ENCODE data around the gene RENBP.

Gene RENBP

DNA sequence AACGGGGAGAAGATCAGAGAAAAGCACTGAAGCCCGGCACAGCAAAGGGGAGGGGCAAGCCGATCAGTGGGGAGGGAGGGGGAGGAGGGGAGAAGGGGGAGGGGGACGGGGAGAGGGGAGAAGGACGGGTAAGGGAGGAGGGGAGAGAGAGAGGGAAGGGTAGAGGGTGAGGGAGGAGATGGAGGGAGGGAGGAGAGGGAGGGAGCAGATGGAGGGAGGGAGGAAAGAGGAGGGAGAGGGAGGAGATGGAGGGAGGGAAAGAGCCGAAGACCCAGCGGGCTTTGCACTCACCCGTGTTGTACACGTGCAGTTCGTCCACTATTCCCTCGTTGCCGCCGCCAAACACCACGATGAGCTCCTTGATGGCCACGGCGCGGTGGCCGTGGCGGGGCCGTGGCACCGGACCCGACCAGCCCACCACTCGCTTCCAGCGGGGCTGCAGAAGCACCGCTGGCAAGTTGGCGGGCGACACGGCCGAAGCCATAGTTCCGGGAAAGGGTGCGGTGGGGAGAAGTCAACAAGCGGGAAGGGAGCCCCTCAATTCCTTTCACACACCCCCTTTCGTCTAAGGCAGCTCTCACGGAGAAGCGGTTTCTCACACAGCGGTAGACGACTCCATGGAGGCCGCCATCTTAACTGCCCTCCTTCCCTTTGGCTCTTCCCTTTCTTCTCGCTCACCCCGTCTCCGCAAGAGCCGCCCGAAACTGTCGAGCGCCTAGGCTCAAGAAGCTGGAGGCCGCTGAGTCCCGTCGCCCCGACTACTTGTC, 26.1 kb upstream of the RENBP start:
- peak; percentile 38 for DNase-seq (ENCODE audit: low read depth)
- TF ChIP-seq, protein P1, sequence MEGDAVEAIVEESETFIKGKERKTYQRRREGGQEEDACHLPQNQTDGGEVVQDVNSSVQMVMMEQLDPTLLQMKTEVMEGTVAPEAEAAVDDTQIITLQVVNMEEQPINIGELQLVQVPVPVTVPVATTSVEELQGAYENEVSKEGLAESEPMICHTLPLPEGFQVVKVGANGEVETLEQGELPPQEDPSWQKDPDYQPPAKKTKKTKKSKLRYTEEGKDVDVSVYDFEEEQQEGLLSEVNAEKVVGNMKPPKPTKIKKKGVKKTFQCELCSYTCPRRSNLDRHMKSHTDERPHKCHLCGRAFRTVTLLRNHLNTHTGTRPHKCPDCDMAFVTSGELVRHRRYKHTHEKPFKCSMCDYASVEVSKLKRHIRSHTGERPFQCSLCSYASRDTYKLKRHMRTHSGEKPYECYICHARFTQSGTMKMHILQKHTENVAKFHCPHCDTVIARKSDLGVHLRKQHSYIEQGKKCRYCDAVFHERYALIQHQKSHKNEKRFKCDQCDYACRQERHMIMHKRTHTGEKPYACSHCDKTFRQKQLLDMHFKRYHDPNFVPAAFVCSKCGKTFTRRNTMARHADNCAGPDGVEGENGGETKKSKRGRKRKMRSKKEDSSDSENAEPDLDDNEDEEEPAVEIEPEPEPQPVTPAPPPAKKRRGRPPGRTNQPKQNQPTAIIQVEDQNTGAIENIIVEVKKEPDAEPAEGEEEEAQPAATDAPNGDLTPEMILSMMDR (IDR thresholded peaks at IDR 0.05; ENCODE audit: insufficient read depth, low read depth, low read length, missing control alignments) = no peak
- peak overlapping the region; percentile 92 for H3K4me3 ChIP-seq (ENCODE audit: low read depth, low read length)

- TF ChIP-seq, protein P1 (IDR thresholded peaks at IDR 0.05; ENCODE audit: insufficient read depth, low read depth, low read length, missing control alignments) = no peak
- peak overlapping the region; percentile 92 for H3K4me3 ChIP-seq (ENCODE audit: low read depth, low read length)
- no peak for DNase-seq (ENCODE audit: low read depth)
Measured at GRCh38 chrX:153969904-153970356, 25.5 kb upstream of the RENBP start.

- TF ChIP-seq, protein P1 (IDR thresholded peaks at IDR 0.05; ENCODE audit: insufficient read depth, low read depth, low read length, missing control alignments) = no peak
- no peak for DNase-seq (ENCODE audit: low read depth)
- peak overlapping the region; percentile 92 for H3K4me3 ChIP-seq (ENCODE audit: low read depth, low read length)
Measured at GRCh38 chrX:153969125-153969903, 24.9 kb upstream of the RENBP start.

GRCh38 chrX:153968754-153969124, 24.3 kb upstream of the RENBP start:
- DNase-seq (ENCODE audit: low read depth) = peak; percentile 48
- peak overlapping the region; percentile 92 for H3K4me3 ChIP-seq (ENCODE audit: low read depth, low read length)
- TF ChIP-seq, protein P1 (IDR thresholded peaks at IDR 0.05; ENCODE audit: insufficient read depth, low read depth, low read length, missing control alignments) = peak; percentile 4

DNA sequence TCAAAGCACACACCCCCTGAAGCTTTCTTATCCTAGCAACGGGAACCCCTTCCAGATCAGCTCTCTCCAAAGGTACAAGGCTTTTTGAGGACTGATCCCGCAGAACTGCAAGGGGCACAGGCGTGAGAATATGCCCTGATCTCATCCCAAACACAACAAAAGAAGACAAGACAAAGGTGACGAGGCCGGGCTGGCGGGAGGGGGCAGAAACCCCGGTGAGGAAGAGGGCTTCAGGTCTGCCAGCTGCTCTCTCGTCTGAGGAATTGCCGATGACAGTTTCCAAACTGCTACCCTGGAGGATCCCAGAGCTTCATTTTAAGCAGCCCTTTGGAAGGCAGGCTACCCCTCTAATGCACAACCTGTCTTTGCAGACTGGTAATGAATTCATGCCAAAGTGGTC, 23.8 kb upstream of the RENBP start:
- TF ChIP-seq, protein P1 (IDR thresholded peaks at IDR 0.05; ENCODE audit: insufficient read depth, low read depth, low read length, missing control alignments) = no peak
- no peak for DNase-seq (ENCODE audit: low read depth)
- peak overlapping the region; percentile 92 for H3K4me3 ChIP-seq (ENCODE audit: low read depth, low read length)

DNA sequence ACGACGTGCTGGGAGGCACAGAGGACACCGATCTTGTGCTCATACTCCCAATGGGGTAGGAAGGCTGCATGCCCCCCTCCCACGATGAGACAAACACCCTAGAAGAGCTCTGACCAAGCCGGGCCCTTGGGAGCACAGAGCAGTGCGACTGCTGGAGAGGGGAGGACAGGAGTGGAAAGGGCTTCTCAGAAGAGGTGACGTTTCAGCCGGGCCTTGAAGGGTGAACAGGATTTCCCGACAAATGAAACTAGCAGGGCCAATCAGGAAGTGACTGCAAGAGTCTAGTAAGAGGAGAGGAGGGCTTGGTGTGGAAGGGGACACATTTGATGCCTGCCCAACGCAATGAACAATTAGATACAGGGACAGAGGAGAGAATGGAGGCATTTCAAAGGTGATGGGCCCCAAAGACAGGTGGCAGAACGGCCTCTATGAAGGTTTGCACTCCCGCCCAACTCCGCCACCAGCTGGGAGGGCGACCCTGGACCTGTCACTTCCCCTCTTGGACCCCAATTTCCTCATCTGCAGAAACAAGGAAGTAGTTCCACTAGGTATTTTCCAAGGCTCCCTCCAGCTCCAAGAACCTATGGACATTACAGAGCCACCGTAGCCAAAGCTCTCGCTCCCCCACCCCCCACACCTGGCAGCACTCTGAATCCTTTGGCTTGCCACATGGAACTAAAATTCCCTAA, 23.2 kb upstream of the RENBP start:
- H3K4me3 ChIP-seq (ENCODE audit: low read depth, low read length) = peak overlapping the region; percentile 92
- TF ChIP-seq, protein P1 (IDR thresholded peaks at IDR 0.05; ENCODE audit: insufficient read depth, low read depth, low read length, missing control alignments) = no peak
- no peak for DNase-seq (ENCODE audit: low read depth)
